Right lobe of liver (tissue), 4 donors: ENCODE results near the gene NUDT12.

ENCODE experiments used
- POLR2A ChIP-seq: fragments of 450-650 bp; IDR thresholded peaks from one replicate; pipeline ENCODE4 v1.6.1; 2017; ENCODE audit warnings: antibody characterized with exemption, mild to moderate bottlenecking
- TF ChIP-seq, protein P1 (sequence below), 4 donors: fragments of 200-600 bp in 3 of 4; fragments of 450-650 bp in 1 of 4; IDR thresholded peaks; one replicate each; pipeline versions ENCODE4 v1.5.1 to v1.8.0; 2016 to 2022; ENCODE audit warnings: antibody characterized with exemption in 4 of 4, mild to moderate bottlenecking in 2 of 4
- donor health status: DM: no; HTN: no; CAD: no.
- donor health status: DM: no; HTN: no; CAD: no.
- donor health status: DM: no; HTN: yes; CAD: no.

DNA sequence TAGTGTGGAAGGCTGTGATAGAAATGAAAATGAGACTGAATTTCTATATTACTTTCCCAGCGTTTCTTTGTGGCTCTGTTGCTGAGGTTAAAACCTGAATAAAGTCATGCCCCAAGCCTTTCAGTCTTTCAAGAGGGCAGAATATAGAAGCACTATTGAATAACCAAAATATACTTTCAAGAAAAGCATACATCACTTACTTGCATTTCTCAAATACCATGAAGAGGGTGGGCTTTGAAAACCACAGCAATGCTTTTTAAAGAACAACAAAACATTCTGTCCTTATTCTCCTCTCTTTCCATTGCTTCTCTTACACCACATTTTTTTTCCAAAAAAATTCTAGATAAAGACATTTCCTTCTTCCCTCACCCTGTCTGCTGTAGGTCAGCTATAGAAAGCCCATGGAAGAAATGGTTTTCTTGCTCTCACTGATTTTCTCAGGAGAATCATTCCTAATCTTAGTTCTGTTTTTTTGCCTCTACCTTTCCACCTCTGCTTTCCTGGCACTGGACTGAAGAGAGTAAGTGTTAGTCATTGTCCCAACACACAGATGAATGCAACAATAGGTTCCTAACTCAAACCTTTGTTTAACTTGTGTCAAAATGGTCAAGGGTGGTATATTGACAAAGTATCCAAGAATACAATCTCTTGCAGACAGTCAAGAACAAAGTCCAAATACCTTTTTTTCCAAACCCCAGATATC is 51.6 kb downstream of the NUDT12 start:
- TF ChIP-seq POLR2A: no peak
- TF ChIP-seq, protein P1, sequence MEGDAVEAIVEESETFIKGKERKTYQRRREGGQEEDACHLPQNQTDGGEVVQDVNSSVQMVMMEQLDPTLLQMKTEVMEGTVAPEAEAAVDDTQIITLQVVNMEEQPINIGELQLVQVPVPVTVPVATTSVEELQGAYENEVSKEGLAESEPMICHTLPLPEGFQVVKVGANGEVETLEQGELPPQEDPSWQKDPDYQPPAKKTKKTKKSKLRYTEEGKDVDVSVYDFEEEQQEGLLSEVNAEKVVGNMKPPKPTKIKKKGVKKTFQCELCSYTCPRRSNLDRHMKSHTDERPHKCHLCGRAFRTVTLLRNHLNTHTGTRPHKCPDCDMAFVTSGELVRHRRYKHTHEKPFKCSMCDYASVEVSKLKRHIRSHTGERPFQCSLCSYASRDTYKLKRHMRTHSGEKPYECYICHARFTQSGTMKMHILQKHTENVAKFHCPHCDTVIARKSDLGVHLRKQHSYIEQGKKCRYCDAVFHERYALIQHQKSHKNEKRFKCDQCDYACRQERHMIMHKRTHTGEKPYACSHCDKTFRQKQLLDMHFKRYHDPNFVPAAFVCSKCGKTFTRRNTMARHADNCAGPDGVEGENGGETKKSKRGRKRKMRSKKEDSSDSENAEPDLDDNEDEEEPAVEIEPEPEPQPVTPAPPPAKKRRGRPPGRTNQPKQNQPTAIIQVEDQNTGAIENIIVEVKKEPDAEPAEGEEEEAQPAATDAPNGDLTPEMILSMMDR (IDR thresholded peaks at IDR 0.05): no peak
